Caco-2 (cell line): Measurements from ENCODE around the gene ODAD3. TPM values are rescaled to one million over a fixed set of nuclear protein-coding genes. Genes with fewer than 3 reads are reported as not detected.

Experiments
- BruUV-seq: library from RNA; stranded (reverse); fragments of 400-500 nt; replicated peaks from 2 replicates; lab custom pipeline; 2021; lab: Mats Ljungman, UMichigan
- CTCF ChIA-PET: fragments of 300-600 bp; sonication (Branson Sonifier 250); formaldehyde crosslinking; loops from one replicate; lab custom pipeline; 2022; ENCODE audit warnings: antibody characterized with exemption; lab: Charles Lee
- POLR2A ChIA-PET: fragments of 300-600 bp; sonication (Branson Sonifier 250); formaldehyde crosslinking; loops from one replicate; lab custom pipeline; 2022; ENCODE audit warnings: antibody characterized with exemption; lab: Charles Lee
- DNase-seq, 2 experiments: peaks; one replicate each; pipeline versions ENCODE4 v3.0.0 to v3.0.0-alpha.2; 2020 to 2022
- H3K27me3 ChIP-seq: replicated peaks from 2 replicates; pipeline ENCODE4 v1.6.0; 2011; ENCODE audit warnings: low read length; ENCODE audit not compliant: control insufficient read depth, insufficient read depth
- H3K36me3 ChIP-seq: 2 replicates; pipeline ENCODE4 v1.5.1; 2011; ENCODE audit warnings: low read length; ENCODE audit not compliant: control insufficient read depth, insufficient read depth
- H3K4me1 ChIP-seq: fragments of 250-450 bp; sonication (Bioruptor Pico); 2 replicates; pipeline ENCODE4 v1.5.1; 2020; ENCODE audit warnings: mild to moderate bottlenecking
- H3K4me3 ChIP-seq: 2 replicates; pipeline ENCODE4 v1.5.1; 2011; ENCODE audit warnings: low read depth, mild to moderate bottlenecking, control low read depth, low read length
- H3K9me3 ChIP-seq: fragments of 250-450 bp; sonication (Bioruptor Pico); 2 replicates; pipeline ENCODE4 v1.5.1; 2020; ENCODE audit warnings: mild to moderate bottlenecking, moderate library complexity
- H3K27ac Mint-ChIP-seq: one replicate; pipeline ENCODE4 v1.8.0; 2022; ENCODE audit warnings: mixed read lengths; ENCODE audit not compliant: unreplicated experiment
- H3K27me3 Mint-ChIP-seq: one replicate; pipeline ENCODE4 v1.8.0; 2022; ENCODE audit warnings: mixed read lengths; ENCODE audit not compliant: insufficient read depth, unreplicated experiment
- H3K36me3 Mint-ChIP-seq: one replicate; pipeline ENCODE4 v1.8.0; 2022; ENCODE audit warnings: mild to moderate bottlenecking, mixed read lengths; ENCODE audit not compliant: insufficient read depth, unreplicated experiment
- H3K4me1 Mint-ChIP-seq: one replicate; pipeline ENCODE4 v1.8.0; 2022; ENCODE audit warnings: low read depth, mixed read lengths; ENCODE audit not compliant: unreplicated experiment
- H3K4me3 Mint-ChIP-seq: one replicate; pipeline ENCODE4 v1.8.0; 2022; ENCODE audit warnings: mild to moderate bottlenecking, moderate library complexity, mixed read lengths; ENCODE audit not compliant: unreplicated experiment
- H3K9me3 Mint-ChIP-seq: one replicate; pipeline ENCODE4 v1.8.0; 2022; ENCODE audit warnings: mixed read lengths; ENCODE audit not compliant: unreplicated experiment
- intact Hi-C: fragments of 100-400 bp; cut with micrococcal nuclease; formaldehyde crosslinking; loops from one replicate; pipeline ENCODE4 v1.10.0; 2022; ENCODE audit not compliant: unreplicated experiment
- total RNA-seq: library from RNA; stranded (reverse); gene quantifications from 2 replicates; pipeline ENCODE4 v1.2.3, GENCODE V29; 2022
- TF ChIP-seq, protein P1 (sequence below), 2 experiments: fragments of 200-600 bp in 1 of 2; IDR thresholded peaks; 1 replicate in 1 of 2; 2 replicates in 1 of 2; pipeline versions ENCODE4 v1.5.1 to v1.8.0; 2011 to 2022; ENCODE audit warnings: antibody characterized with exemption in 1 of 2, control low read depth in 1 of 2, inconsistent platforms in 1 of 2, low read depth in 1 of 2, low read length in 1 of 2, mild to moderate bottlenecking in 1 of 2, moderate library complexity in 1 of 2; ENCODE audit not compliant: insufficient read depth in 1 of 2, severe bottlenecking in 1 of 2, unreplicated experiment in 1 of 2

The ODAD3 gene
- total RNA-seq, 1 experiment from 2014 or later, result not detected

DNA sequence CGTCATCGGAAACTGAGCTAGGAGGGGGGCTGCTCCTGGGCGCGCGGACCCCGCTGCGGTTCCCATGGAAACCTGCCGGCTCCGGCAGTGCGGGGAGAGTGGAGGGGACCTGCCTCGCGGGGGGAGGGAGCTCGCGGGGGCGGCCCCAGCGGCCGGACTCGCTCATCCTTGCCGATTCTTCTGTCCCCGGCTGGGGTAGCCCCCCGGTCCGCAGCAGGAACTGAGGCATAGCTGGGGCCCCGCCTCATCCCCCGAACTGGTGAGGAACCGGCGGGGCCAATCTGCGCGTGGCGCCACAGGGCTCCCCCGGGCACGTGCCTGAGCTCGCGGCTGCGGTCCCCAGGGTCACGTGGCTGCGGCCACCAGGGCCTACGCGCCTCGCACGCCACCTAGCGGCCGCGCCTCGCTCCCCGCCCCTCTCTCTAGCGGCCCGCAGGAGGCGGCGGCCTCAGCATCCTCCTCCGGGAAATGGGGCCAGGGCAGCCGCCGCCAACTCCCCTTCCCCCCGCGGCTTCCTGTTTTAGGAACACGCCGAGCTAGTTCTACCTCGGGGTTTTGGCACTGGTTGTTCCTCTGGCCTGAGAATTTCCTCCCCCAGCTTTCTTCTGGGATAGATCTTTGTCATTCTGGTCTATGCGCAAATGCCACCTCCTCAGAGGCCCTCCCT, 47.6 kb upstream of the ODAD3 start:
- no peaks in the 10 kb centered on the region for H3K9me3 ChIP-seq
- CTCF ChIA-PET, result interaction anchor here (0.5 to 1.7 kb wide), 14 partner anchors 8 to 170 kb away, joined by 3 to 42 read pairs (median 4); partner anchors contain the start of genes ECSIT, ODAD3, PRKCSH and SWSAP1
- POLR2A ChIA-PET, result interaction anchor here (1.0 to 1.6 kb wide), 5 partner anchors 8 to 108 kb away, joined by 3 to 7 read pairs (median 5); partner anchors contain the start of genes RGL3 and SWSAP1
- DNase-seq, result peak; percentile 78 to 88
- H3K36me3 Mint-ChIP-seq, result peaks cover 20% of the 10 kb centered on the region
- intact Hi-C loops, result loop anchor here (1.0 kb wide), 2 partner anchors 101 to 189 kb away; no protein-coding TSS in a partner anchor
- BruUV-seq, result no TSS peak
- no peaks in the 10 kb centered on the region for H3K36me3 ChIP-seq
- H3K4me3 ChIP-seq, result peak overlapping the region; percentile 45
- TF ChIP-seq, protein P1, sequence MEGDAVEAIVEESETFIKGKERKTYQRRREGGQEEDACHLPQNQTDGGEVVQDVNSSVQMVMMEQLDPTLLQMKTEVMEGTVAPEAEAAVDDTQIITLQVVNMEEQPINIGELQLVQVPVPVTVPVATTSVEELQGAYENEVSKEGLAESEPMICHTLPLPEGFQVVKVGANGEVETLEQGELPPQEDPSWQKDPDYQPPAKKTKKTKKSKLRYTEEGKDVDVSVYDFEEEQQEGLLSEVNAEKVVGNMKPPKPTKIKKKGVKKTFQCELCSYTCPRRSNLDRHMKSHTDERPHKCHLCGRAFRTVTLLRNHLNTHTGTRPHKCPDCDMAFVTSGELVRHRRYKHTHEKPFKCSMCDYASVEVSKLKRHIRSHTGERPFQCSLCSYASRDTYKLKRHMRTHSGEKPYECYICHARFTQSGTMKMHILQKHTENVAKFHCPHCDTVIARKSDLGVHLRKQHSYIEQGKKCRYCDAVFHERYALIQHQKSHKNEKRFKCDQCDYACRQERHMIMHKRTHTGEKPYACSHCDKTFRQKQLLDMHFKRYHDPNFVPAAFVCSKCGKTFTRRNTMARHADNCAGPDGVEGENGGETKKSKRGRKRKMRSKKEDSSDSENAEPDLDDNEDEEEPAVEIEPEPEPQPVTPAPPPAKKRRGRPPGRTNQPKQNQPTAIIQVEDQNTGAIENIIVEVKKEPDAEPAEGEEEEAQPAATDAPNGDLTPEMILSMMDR (IDR thresholded peaks at IDR 0.05; ENCODE audit: insufficient read depth in 1 of 2, low read depth in 1 of 2, low read length in 1 of 2, severe bottlenecking in 1 of 2, unreplicated experiment in 1 of 2), result peak; percentile 81 to 91
- no peaks in the 10 kb centered on the region; the same call in 1 of the 2 replicates for H3K27me3 ChIP-seq
- peaks cover 9% of the 10 kb centered on the region for H3K27me3 Mint-ChIP-seq
- H3K4me1 ChIP-seq, result peaks cover 16% of the 10 kb centered on the region
- H3K9me3 Mint-ChIP-seq, result no peaks in the 10 kb centered on the region
- H3K27ac Mint-ChIP-seq, result peak overlapping the region; percentile 19
- no peaks in the 10 kb centered on the region for H3K4me1 Mint-ChIP-seq
- H3K4me3 Mint-ChIP-seq, result peak overlapping the region; percentile 71

DNA sequence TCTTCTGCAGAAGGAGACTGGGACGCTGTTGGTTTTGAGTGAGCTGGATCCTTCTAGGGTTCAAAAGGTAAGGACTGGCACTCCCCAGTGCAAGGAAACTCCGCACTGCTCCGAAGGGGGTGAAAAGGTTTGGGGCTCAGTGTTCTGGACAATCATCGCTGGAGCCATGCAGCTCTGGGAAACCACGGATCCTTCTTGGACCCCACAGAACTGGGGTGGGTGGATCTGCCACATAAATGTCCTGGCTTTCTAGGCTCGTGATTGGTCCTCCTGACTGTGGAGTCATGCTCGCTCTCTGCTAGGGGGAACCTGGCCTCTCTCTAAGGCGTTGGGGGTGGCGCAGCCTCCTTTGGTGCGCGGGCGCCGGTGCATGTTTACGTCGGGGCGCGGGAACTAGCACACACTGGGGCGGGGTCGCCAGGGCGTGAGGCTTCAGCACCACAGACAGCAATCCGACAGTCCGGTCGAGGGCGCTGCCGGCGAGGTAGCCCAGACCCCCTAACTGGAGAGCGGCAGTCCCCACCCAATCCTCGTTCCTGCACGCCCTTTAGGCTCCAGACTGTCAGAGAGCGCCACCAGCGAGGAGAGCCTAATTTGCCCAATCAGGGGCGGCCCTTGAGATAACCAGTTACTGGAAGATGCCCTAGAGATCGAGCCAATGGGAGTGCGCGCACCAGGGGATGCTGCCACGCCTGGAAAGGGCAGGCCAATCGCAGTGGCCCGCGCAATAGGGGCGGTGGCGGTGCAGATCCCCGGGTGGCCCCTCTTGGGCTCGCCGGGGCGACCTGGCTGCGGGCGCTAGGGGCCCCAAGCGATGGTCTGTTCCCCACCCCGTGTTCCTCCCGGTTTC, 46.8 kb upstream of the ODAD3 start:
- H3K4me3 Mint-ChIP-seq, result peak overlapping the region; percentile 71
- H3K36me3 Mint-ChIP-seq, result peaks cover 20% of the 10 kb centered on the region
- peaks cover 16% of the 10 kb centered on the region for H3K4me1 ChIP-seq
- peak; percentile 87 to 89 for DNase-seq
- peak overlapping the region; percentile 45 for H3K4me3 ChIP-seq
- peak overlapping the region; percentile 19 for H3K27ac Mint-ChIP-seq
- TF ChIP-seq, protein P1 (IDR thresholded peaks at IDR 0.05; ENCODE audit: insufficient read depth in 1 of 2, low read depth in 1 of 2, low read length in 1 of 2, severe bottlenecking in 1 of 2, unreplicated experiment in 1 of 2), result no peak
- ChIA-PET CTCF (interaction anchor here (0.5 to 1.7 kb wide), 13 partner anchors 8 to 171 kb away, joined by 3 to 42 read pairs (median 5); partner anchors contain the start of genes ECSIT, ODAD3, PRKCSH and SWSAP1), POLR2A (interaction anchor here (1.0 to 1.6 kb wide), 5 partner anchors 9 to 107 kb away, joined by 3 to 7 read pairs (median 5); partner anchors contain the start of genes RGL3 and SWSAP1)
- intact Hi-C loops, result loop anchor here (1.0 kb wide), 2 partner anchors 100 to 188 kb away; no protein-coding TSS in a partner anchor
- H3K9me3 Mint-ChIP-seq, result no peaks in the 10 kb centered on the region
- H3K36me3 ChIP-seq, result no peaks in the 10 kb centered on the region
- peaks cover 9% of the 10 kb centered on the region for H3K27me3 Mint-ChIP-seq
- H3K27me3 ChIP-seq, result no peaks in the 10 kb centered on the region; the same call in 1 of the 2 replicates
- H3K9me3 ChIP-seq, result no peaks in the 10 kb centered on the region
- no TSS peak for BruUV-seq
- no peaks in the 10 kb centered on the region for H3K4me1 Mint-ChIP-seq
